ENCODE data around the gene FLCN.

The FLCN gene

GRCh38 chr17:17213775-17214174, 23.2 kb downstream of the FLCN start:
- no peak for DNase-seq (ENCODE audit: low read depth)
- TF ChIP-seq, protein P1, sequence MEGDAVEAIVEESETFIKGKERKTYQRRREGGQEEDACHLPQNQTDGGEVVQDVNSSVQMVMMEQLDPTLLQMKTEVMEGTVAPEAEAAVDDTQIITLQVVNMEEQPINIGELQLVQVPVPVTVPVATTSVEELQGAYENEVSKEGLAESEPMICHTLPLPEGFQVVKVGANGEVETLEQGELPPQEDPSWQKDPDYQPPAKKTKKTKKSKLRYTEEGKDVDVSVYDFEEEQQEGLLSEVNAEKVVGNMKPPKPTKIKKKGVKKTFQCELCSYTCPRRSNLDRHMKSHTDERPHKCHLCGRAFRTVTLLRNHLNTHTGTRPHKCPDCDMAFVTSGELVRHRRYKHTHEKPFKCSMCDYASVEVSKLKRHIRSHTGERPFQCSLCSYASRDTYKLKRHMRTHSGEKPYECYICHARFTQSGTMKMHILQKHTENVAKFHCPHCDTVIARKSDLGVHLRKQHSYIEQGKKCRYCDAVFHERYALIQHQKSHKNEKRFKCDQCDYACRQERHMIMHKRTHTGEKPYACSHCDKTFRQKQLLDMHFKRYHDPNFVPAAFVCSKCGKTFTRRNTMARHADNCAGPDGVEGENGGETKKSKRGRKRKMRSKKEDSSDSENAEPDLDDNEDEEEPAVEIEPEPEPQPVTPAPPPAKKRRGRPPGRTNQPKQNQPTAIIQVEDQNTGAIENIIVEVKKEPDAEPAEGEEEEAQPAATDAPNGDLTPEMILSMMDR (IDR thresholded peaks at IDR 0.05; ENCODE audit: low read length, missing control alignments), result no peak
- no peak overlapping the region for H3K4me3 ChIP-seq (replicated peaks; ENCODE audit: low read depth, low read length)

DNA sequence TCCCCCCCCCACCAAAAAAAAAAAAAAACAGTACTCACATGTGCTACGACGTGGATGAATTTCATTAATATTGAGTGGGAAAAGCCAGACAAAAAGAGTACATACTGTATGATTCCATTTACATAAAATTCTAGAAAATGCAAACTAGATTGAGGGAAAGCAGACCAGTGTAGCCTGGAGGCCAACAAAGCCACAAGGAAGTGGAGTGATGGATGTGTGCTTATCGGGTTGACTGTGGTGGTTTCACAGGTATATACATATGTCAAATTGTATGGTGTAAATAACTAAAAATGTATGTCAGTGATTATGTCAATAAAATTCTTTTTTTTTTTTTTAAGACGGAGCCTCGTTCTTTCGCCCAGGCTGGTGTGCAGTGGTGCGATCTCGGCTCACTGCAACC, 29.0 kb downstream of the FLCN start:
- TF ChIP-seq, protein P1 (IDR thresholded peaks at IDR 0.05; ENCODE audit: low read length, missing control alignments), result no peak
- DNase-seq (ENCODE audit: low read depth), result no peak

GRCh38 chr17:17206913-17207335, 30.0 kb downstream of the FLCN start:
- TF ChIP-seq, protein P1 (IDR thresholded peaks at IDR 0.05; ENCODE audit: low read length, missing control alignments), result no peak
- DNase-seq (ENCODE audit: low read depth), result no peak
- H3K4me3 ChIP-seq (replicated peaks; ENCODE audit: low read depth, low read length), result no peak overlapping the region

More for the DNA sequence above, 29.0 kb downstream of the FLCN start:
- no peak overlapping the region for H3K4me3 ChIP-seq (replicated peaks; ENCODE audit: low read depth, low read length)

DNA sequence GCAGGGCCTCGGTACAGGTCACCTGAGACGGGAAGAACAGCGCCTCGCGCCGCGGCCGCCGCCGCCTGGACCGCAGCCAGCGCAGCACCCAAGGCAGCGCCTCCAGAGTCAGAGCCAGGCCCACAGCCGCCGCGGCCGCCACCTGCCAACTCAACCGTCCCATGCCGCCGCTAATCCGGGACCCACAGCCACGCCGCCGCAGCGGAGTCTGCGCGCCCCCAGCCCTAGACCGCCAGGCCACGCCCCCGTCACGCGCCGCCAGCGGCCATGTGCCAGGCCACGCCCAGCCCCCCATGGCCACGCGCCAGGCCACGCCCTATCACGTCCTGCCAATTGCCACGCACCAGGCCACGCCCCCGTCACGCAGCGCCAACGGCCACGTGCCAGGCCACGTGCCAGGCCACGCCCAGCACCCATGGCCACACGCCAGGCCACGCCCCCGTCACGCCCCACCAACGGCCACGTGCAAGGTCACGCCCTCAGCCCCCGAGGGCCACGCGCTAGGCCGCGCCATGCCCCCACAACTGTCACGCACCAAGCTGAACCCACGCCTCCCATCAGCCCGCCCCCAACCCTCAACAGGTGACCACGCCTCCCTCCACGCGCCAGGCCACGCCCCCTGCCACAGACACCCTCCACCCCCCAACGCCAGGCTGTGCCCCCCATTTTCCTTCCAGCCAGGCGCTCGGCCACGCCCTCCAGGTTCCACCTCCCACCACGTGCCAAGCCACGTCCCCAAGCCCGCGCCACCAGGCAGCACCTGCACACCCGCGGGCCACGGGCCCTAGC, 30.6 kb downstream of the FLCN start, which contains the start of gene PLD6:
PLD6 (minus strand) TSS at position 210 of the 789 bp plus-strand sequence; CDS start at position 163, 47 bp downstream.
- TF ChIP-seq, protein P1 (IDR thresholded peaks at IDR 0.05; ENCODE audit: low read length, missing control alignments), result no peak
- peak within 1 kb of the TSS; percentile 53 for H3K4me3 ChIP-seq (replicated peaks; ENCODE audit: low read depth, low read length)
- DNase-seq (ENCODE audit: low read depth), result peak; percentile 65

GRCh38 chr17:17205368-17206123, 31.4 kb downstream of the FLCN start:
- no peak for DNase-seq (ENCODE audit: low read depth)
- TF ChIP-seq, protein P1 (IDR thresholded peaks at IDR 0.05; ENCODE audit: low read length, missing control alignments), result no peak
- peak overlapping the region; percentile 53 for H3K4me3 ChIP-seq (replicated peaks; ENCODE audit: low read depth, low read length)

DNA sequence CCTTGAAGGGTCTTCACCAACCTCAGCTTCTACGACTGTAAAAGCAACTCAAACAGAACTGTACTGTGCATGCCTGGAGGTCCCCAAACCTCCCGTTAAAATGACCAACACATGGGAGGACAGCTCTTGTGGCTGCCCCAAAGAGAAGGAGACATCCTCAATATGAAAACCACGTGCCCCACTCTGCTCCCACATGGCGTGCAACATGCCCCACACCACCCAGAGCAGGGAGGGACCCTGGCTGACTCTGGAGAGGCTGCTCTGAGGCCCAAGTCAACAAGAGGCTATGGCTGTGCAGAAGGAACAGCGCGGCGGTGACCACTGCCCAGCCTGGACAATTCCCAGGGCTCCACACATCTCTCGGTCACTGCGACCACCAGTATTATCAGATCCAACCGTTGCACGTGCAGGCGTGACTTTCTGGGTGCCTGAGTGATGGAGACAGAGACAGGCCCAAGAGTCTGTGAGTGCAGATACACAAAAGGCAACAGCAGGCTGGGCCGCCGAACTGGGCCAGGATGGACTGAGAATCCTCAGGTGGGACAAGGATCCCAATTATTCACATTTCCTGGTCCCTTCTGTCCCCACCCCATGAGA, 32.2 kb downstream of the FLCN start:
- TF ChIP-seq, protein P1 (IDR thresholded peaks at IDR 0.05; ENCODE audit: low read length, missing control alignments), result no peak
- peak overlapping the region; percentile 53 for H3K4me3 ChIP-seq (replicated peaks; ENCODE audit: low read depth, low read length)
- no peak for DNase-seq (ENCODE audit: low read depth)
